K562 (cell line): ENCODE measurements around the gene ASIC3. TPM values are rescaled to one million over a fixed set of nuclear protein-coding genes. Genes with fewer than 3 reads are reported as not detected.
A peak's percentile ranks its signal among the peaks of the same experiment; 100 is the strongest.

Source experiments
- ATF4 ChIP-seq: fragments of 450-650 bp; formaldehyde crosslinking; IDR thresholded peaks from 2 replicates; pipeline ENCODE4 v1.4.0; 2022; ENCODE audit warnings: mild to moderate bottlenecking, moderate library complexity
- BRF1 ChIP-seq: IDR thresholded peaks from 3 replicates; pipeline ENCODE4 v1.6.1; 2011; ENCODE audit warnings: borderline replicate concordance, mild to moderate bottlenecking; ENCODE audit not compliant: insufficient read length; ENCODE audit errors: extremely low read depth
- CEBPB ChIP-seq: fragments of 450-650 bp; IDR thresholded peaks from 2 replicates; pipeline ENCODE4 v1.6.1; 2016; ENCODE audit warnings: missing genetic modification characterization, missing compliant biosample characterization
- NCOA6 ChIP-seq: fragments of 450-650 bp; IDR thresholded peaks from 2 replicates; pipeline ENCODE4 v1.6.1; 2017; ENCODE audit warnings: mild to moderate bottlenecking
- POLR2A ChIP-seq: fragments of 450-650 bp; conservative IDR thresholded peaks from 2 replicates; pipeline ENCODE4 v1.6.1; 2016
- PTRF ChIP-seq: fragments of 450-650 bp; IDR thresholded peaks from 2 replicates; pipeline ENCODE4 v1.6.1; 2016; ENCODE audit warnings: mild to moderate bottlenecking, missing genetic modification characterization, missing compliant biosample characterization
- SMARCB1 ChIP-seq: IDR thresholded peaks from 2 replicates; pipeline ENCODE4 v1.6.1; 2011; ENCODE audit warnings: improper control_type of control experiment, low read depth; ENCODE audit not compliant: insufficient read length
- SREBF2 ChIP-seq: sonication (generic); formaldehyde crosslinking; IDR thresholded peaks from 2 replicates; pipeline ENCODE4 v1.4.0; 2020; ENCODE audit warnings: mild to moderate bottlenecking, missing genetic modification reagents
- STAT5B ChIP-seq: fragments of 250-450 bp; sonication (Bioruptor Pico); IDR thresholded peaks from 2 replicates; pipeline ENCODE4 v1.8.0; 2021; ENCODE audit warnings: mild to moderate bottlenecking, inconsistent platforms
- TARDBP ChIP-seq: fragments of 450-650 bp; IDR thresholded peaks from 2 replicates; pipeline ENCODE4 v1.6.1; 2016
- ZNF311 ChIP-seq: fragments of 250-450 bp; sonication (Bioruptor Pico); IDR thresholded peaks from 2 replicates; pipeline ENCODE4 v1.4.0; 2020; ENCODE audit warnings: mild to moderate bottlenecking, moderate library complexity
- polyA plus RNA-seq, 8 experiments: library from polyadenylated mRNA; depleted of rRNA in 4 of 8; stranded (reverse) in 5 of 8; unstranded in 3 of 8; fragments of >200 nt; fragmentation: Nextera tagmentation in 2 of 8; fragmentation: Illumina TruSeq in 1 of 8; extraction: Ambion mirVana in 2 of 8; extraction: Trizol in 1 of 8; gene quantifications; 2 replicates each; pipeline versions ENCODE4 v1.2.1 to v1.2.3, GENCODE V29; 2011 to 2014; ENCODE audit warnings: inconsistent platforms in 1 of 8, missing spikeins in 1 of 8
- total RNA-seq, 7 experiments: library from RNA; depleted of rRNA in 6 of 7; stranded (reverse); fragments of >200 nt in 6 of 7; fragmentation: Illumina TruSeq in 2 of 7; extraction: Trizol in 2 of 7; gene quantifications; 2 replicates each; pipeline versions ENCODE4 v1.2.1 to v1.2.3, GENCODE V29; 2011 to 2021; ENCODE audit warnings: low replicate concordance in 1 of 7
- TF ChIP-seq, protein P1 (sequence below), 2 experiments: fragments of 450-650 bp in 1 of 2; sonication (generic) in 1 of 2; formaldehyde crosslinking in 1 of 2; IDR thresholded peaks; 2 replicates each; pipeline versions ENCODE4 v1.7.1 to v1.9.0; 2016 to 2022; ENCODE audit warnings: inconsistent platforms in 1 of 2, mild to moderate bottlenecking in 1 of 2, missing genetic modification reagents in 1 of 2

ASIC3 gene
- total and polyA plus RNA-seq, 9 of the 15 experiments (the other 6 are each of a cell fraction or from before 2014, with no cell fraction given) = 0.11 to 5.0 (median 0.87) TPM

DNA sequence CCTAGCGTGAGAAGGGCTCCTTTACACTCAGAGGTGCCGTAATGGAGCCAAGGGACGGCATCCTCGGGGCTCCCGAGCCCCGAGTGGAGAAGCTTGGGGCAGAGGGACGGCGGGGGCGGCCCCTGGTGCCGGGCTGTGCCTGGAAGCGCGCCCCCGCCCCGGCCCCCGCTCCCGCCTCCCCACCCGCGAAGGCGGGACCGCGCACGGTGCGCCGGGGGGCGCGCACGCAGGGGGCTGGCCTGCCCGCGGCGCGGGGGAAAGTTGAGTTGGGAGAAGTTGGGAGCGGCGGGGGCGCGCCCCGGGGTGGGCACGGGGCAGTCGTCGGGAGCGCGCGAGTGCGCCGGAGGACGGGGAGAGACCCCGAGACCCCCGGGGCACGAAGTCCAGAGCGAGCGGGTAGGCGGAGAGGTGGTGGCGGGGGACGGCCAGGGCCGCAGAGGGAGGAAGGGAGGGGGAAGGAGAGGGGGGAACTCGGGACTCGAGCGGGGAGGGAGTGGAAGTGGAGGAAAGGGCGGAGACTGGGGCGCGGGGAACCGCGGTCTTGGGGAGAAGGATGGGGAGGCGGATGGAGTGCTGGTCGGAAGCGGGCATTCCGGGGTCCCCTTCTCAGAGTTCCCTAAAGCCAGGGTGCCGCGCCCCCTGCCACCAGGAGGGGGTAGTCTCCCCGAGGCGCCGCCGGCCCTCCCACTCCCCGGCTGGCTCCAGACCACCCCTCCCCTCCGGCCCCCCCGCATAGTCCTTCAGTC lies 11.2 kb downstream of the ASIC3 start, which contains the start of gene SLC4A2 (continued):
- TF ChIP-seq, protein P1, sequence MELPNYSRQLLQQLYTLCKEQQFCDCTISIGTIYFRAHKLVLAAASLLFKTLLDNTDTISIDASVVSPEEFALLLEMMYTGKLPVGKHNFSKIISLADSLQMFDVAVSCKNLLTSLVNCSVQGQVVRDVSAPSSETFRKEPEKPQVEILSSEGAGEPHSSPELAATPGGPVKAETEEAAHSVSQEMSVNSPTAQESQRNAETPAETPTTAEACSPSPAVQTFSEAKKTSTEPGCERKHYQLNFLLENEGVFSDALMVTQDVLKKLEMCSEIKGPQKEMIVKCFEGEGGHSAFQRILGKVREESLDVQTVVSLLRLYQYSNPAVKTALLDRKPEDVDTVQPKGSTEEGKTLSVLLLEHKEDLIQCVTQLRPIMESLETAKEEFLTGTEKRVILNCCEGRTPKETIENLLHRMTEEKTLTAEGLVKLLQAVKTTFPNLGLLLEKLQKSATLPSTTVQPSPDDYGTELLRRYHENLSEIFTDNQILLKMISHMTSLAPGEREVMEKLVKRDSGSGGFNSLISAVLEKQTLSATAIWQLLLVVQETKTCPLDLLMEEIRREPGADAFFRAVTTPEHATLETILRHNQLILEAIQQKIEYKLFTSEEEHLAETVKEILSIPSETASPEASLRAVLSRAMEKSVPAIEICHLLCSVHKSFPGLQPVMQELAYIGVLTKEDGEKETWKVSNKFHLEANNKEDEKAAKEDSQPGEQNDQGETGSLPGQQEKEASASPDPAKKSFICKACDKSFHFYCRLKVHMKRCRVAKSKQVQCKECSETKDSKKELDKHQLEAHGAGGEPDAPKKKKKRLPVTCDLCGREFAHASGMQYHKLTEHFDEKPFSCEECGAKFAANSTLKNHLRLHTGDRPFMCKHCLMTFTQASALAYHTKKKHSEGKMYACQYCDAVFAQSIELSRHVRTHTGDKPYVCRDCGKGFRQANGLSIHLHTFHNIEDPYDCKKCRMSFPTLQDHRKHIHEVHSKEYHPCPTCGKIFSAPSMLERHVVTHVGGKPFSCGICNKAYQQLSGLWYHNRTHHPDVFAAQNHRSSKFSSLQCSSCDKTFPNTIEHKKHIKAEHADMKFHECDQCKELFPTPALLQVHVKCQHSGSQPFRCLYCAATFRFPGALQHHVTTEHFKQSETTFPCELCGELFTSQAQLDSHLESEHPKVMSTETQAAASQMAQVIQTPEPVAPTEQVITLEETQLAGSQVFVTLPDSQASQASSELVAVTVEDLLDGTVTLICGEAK (IDR thresholded peaks at IDR 0.05) = no peak; the same call in 1 of the 2 replicates
- TF ChIP-seq, protein P1 (CRISPR knock-in tag; IDR thresholded peaks at IDR 0.05) = no peak
- TF ChIP-seq NCOA6 = no peak
- no peak for TF ChIP-seq TARDBP
- no peak for TF ChIP-seq ZNF311
- TF ChIP-seq SMARCB1 = no peak
- TF ChIP-seq SREBF2 (CRISPR knock-in tag) = no peak
- no peak for TF ChIP-seq STAT5B (CRISPR knock-in tag)
- peak; percentile 77 for TF ChIP-seq POLR2A
- no peak for TF ChIP-seq PTRF (tag)
- no peak for TF ChIP-seq CEBPB (tag)
- no peak for TF ChIP-seq ATF4 (CRISPR knock-in tag)
- TF ChIP-seq BRF1 = no peak
